GM21381 (cell line): ENCODE measurements around the gene SLC17A7.
"Not testable (repeated sequence)": the region's sequence is repeated elsewhere in the genome, so short reads cannot be mapped to it uniquely, and the experiment has no call there.

Experiments
- ATAC-seq: cut with Tn5 transposase; IDR thresholded peaks from one replicate; pipeline ENCODE4 v1.9.1; 2021; ENCODE audit warnings: mild to moderate bottlenecking, moderate library complexity; ENCODE audit not compliant: unreplicated experiment

Gene SLC17A7

DNA sequence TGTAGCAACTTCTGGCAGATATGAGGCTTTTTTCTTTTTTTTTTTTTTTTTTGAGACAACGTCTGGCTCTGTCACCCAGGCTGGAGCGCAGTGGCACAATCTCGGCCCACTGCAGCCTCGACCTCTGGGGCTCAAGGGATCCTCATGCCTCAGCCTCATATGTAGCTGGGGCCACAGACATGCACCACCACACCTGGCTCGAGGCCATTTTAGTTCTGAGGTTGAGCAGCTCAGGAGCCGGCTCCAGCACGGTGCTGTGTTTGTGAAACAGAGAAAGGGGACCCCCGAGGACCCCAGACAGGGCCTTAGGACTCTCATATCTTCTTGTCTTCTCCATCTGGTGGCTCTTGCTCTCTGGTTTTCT is 29.3 kb upstream of the SLC17A7 start:
- no peak for ATAC-seq

DNA sequence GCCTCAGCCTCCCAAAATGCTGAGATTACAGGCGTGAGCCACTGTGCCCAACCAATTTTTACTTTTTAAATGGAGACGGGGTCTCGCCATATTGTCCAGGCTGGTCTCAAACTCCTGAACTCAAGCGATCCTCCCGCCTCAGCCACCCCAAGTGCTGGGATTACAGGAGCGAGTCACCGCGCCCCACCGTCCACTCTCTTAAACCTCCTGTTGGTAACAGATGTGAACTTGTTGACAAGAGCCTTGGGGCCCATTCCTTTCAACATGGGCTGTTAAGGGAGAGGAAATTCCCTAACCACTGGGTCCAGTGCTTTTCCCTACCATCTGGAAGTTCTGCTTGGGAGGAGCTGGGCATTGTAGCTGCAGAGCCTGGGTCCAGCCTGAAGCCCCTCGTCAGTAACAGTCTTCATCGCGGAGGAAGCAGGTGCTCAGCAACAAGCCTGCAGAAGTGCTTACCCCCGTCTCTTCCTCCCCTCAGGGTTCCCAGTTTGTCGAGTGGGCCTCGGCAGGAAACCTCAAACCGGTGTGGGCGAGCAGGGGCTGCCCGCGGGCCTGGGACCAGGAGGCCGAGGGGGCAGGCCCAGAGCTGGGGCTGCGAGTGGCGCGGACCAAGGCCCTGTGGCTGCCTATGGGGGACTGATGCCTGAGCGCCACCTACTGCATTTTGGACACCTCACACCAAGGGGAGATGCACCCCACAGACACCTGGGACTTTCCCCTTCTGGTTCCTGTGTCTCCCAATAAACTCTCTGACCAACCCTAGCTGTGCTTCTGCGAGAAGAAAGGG is 28.7 kb upstream of the SLC17A7 start:
- peak; percentile 45 for ATAC-seq

DNA sequence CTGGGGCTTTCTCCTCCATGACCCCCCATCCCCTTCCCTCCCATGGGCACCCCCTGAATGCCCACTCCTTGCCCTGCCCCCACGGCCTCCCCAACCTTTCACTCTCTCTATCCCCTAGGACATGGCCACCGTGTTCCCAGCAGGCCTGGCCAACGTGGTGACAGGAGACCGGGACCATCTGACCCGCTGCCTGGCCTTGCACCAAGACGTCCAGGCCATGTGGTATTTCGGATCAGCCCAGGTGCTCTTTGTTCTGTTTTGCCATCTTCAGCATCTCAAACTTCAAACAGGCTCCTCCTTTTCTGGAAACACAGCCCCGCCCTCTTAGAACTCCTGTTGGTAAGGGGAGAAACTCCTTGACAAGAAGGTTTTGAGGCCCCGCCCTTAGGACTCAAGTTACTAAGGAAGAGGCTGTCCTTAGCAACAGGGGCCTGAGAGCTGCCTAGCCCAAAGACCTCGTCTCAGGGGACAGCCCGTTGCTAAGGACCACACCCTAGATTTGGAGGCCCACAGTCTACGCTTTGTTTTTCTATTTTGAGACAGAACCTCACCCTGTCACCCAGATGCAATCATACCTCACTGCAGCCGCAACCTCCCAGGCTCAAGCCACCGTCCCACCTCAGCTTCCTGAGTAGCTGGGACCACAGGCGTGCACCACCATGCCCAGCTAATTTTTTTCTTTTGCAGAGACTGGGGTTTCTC is 27.6 kb upstream of the SLC17A7 start:
- peak; percentile 57 for ATAC-seq

DNA sequence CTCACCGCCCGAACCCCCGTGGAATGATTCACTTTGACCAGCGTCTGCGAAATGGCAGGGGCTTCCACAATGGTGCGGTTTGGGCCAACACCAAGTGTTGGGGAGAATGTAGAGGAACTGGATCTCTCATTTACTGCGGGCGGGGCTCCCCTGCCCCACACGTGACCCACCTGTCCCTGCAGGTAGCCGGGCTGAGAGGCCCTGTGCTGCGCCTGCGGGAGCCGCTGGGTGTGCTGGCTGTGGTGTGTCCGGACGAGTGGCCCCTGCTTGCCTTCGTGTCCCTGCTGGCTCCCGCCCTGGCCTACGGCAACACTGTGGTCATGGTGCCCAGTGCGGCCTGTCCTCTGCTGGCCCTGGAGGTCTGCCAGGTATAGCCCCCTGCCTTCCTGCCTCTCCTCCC is 26.9 kb upstream of the SLC17A7 start:
- no peak for ATAC-seq

DNA sequence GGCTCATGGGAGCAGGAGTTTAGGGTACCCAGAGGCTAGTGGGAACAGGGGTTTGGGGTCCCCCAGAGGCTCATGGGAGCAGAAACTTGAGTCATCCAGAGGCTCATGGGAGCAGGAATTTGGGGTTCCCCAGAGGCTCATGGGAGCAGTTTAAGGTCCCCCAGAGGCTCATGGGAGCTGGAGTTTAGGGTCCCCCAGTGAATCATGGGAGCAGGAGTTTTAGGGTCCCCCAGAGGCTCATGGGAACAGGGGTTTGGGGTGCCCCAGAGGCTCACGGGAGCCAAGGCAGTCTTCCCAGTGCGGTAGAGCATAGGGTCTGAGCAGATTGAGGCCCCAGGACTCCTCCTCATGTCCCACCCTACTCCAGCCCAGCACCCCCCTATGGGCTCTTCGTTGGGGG is 24.0 kb upstream of the SLC17A7 start:
- no peak for ATAC-seq

DNA sequence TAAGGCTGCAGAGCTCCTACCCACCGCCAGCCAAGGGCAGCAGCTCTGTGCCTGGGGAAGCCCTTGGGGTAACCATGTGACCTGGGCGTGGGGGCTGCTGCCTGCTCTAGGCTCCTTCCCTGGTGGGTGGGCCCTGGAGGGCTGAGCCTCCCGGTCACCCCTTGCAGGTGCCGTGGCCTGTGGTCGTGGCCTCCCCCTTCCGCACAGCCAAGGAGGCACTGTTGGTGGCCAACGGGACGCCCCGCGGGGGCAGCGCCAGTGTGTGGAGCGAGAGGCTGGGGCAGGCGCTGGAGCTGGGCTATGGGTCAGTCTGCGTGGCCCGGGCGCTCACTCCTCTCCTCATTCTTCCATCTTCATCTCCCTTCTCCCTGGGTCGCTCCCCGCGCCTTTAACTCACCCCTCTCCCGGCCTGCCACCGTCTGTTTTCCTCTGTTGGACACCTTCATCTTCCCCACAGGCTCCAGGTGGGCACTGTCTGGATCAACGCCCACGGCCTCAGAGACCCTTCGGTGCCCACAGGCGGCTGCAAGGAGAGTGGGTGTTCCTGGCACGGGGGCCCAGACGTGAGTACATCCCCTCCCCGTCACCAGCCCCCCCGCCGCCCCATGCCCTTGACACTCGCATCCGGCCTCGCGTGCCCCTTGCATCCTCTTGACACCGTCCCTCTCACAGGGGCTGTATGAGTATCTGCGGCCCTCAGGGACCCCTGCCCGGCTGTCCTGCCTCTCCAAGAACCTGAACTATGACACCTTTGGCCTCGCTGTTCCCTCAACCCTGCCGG is 22.8 kb upstream of the SLC17A7 start:
- no peak for ATAC-seq

DNA sequence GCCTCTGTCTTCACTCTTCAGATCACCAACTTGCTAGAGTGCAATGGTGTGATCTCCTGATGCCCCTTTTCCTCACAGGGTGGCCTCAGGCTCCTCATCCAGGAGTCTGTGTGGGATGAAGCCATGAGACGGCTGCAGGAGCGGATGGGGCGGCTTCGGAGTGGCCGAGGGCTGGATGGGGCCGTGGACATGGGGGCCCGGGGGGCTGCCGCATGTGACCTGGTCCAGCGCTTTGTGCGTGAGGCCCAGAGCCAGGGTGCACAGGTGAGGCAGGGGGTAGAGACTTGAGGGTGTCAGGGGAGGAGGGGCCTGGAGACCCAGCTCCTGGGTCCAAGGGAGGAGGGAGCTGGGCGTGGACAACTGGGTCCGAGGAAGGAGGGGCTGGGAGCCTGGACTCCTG is 21.2 kb upstream of the SLC17A7 start:
- ATAC-seq: no peak

DNA sequence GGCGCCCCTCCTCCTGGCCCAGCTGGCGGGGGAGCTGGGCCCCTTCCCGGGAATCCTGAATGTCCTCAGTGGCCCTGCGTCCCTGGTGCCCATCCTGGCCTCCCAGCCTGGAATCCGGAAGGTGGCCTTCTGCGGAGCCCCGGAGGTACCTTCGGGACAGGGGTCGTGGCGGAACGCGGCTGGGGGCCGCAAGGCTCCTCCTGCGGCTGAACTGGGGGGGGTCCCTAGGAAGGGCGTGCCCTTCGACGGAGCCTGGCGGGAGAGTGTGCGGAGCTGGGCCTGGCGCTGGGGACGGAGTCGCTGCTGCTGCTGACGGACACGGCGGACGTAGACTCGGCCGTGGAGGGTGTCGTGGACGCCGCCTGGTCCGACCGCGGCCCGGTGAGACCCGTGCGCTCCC is 20.3 kb upstream of the SLC17A7 start:
- ATAC-seq: no peak

DNA sequence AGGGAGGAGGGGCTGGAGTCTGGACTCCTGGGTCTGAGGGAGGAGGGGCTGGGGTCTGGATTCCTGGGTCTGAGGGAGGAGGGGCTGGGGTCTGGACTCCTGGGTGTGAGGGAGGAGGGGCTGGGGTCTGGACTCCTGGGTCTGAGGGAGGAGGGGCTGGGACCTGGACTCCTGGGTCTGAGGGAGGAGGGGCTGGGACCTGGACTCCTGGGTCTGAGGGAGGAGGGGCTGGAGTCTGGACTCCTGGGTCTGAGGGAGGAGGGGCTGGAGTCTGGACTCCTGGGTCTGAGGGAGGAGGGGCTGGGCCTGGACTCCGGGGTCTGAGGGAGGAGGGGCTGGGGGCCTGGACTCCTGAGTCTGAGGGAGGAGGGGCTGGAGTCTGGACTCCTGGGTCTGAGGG is 19.8 kb upstream of the SLC17A7 start:
- ATAC-seq: not testable (repeated sequence)

DNA sequence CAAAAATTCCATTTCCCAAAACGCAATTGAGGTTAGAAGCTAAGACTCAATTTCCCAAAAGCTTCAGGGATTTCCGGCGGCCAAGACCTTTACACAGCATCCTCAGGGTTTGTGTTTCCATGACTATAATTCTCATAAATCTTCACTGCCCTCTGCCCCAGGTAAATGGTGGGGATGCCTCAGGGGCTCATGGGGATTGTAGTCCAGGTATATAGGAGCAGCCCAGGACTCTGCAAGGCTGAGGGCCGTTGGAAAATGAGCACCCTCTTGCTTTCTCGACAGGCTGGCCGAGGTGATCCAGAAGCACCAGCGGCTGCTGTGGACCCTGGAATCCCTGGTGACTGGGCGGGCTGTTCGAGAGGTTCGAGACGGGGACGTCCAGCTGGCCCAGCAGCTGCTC is 18.1 kb upstream of the SLC17A7 start:
- no peak for ATAC-seq

DNA sequence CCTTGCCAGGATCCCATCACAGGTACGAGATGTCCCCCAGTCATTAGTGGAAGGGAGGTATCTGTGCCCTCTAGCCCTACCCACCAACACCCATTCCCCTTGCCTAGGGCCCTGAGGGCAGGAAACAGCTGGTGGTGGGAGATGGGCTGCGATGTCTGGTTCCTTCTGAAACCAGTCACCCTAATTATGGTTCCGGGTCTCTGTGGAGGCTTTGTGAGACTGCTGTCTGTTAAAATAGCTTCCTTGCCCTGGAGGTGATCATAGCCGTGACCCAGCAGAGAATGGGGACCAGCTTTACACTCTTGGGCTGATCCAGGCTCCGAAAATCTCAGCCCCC is 17.2 kb upstream of the SLC17A7 start:
- ATAC-seq: no peak

DNA sequence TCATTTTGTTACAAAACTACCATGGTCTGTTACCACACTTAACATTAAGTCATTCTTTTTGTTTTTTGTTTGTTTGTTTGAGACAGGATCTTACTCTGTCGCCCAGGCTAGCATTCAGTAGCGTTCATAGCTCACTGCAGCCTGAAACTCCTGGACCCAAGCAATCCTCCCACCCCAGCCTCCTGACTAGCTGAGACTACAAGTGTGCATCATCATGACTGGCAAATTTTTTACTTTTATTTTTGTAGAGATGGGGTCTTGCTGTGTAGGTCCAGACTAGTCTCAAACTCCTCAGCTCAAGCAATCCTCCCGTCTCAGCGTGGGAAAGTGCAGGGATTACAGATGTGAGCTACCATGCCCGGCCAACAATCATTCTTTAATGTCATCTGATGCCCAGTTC is 15.0 kb upstream of the SLC17A7 start:
- ATAC-seq: no peak

DNA sequence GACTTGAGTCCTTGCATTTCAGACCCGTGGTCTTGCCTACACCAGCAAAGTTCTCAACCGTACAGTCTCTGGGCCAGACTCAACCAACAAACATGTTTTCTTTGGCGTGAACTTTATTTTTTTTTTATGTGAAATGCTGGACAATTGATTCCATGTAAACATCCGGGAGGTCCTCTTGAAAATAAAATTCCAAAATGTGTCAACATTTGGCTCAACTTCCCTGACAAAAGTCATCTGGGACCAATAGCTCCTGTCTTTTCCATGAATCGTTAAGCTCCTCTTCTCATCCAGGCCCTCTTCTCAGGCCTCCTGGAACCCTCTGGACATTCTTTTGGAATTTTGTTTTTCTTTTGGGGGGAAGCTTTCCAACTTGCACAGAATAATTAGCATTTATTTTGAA is 14.4 kb upstream of the SLC17A7 start:
- no peak for ATAC-seq

DNA sequence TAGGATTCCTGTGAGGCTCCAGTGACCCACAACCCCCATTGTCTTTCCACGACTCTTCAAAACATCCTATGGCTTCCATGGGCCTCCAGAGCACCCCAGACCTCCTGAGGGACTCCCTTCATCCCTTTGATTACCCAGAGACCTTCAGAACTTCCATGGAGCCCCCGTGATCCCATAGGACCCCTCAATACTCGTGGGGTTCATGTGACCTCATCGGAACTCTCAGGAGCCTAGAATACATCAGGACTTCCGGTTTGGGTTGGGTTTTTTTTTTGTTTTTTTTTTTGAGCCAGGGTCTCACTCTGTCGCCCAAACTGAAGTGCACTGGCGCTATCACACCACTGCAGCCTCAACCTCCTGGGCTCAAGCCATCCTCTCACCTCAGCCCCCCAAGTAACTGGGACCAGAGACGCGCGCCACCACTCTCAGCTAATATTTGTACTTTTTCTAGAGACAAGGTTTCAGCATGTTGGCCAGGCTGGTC is 12.5 kb upstream of the SLC17A7 start:
- ATAC-seq: no peak

DNA sequence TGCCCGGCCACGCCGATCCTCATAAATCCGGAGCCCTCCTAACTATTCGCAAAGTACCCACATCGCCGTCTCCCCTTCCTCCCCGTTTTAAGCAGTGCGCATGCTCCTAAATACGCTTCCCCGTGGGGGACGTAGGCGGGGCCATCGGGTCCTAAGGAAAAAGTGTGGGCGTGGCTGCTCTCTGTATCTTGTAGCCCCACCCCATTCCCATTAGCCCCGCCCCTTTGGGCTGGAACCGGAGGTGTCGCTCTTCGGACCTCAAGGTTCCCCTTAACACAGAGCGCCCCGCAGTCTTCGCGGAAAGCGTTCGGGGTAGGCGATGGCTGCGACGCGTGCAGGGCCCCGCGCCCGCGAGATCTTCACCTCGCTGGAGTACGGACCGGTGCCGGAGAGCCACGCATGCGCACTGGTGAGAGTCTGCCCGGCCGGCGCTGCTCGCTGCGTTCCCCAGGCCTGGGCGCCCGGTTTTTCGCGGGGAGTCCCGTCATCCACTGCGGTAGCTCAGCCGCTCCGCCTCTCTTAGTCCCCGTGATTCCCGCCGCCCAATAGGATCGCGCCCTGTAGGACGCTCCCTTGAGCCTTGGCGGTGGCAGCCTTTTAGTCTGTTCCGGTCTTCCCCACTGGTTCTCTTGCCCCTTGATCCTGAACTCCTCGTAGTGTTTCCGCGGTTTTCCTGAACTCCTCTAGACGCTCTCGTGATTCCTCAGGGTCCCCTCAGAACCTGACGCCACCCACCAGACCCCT is 11.9 kb upstream of the SLC17A7 start, which contains the start of gene ALDH16A1:
Gene ALDH16A1 (plus strand): TSS at position 213 of the 744 bp plus-strand sequence. CDS start 107 bp downstream, at position 320.
- peak; percentile 87 for ATAC-seq

DNA sequence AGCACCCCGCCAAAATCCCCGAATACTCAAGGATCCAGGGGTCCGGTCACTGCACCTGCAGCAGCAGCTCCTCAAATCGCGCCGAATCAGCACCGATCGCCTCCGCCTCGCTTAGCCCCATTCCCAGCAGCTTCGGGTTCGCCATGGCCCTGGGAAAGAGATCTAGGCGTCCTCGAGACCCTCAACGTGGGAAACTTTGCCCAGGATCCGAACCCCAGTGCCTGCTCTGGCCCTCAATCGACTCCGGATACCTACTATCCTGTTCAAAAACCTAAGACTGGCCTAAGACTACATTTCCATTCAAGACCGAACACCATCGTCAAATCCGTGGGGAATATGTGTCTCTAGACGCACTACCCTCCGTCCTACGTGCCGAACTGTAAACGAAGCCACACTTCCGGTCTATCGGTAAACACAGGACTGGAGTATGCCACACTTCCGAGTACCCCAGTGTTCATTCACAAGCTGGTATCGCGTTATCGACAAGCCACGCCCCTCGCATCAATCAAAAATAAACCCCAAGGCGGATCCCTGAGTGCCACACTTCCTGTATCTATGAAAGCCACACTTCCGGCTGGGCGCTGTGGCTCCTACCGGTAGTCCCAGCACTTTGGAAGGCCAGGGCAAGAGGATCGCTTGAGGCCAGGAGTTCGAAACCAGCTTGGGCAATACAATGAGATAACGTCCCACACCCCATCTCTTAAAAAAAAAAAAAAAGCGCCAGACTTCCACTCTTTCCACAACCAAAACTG is 10.3 kb upstream of the SLC17A7 start, which contains the start of gene PIH1D1:
Gene PIH1D1 (minus strand): TSS at position 385 of the 752 bp plus-strand sequence. CDS start 240 bp downstream, at position 145.
- ATAC-seq: peak; percentile 54

DNA sequence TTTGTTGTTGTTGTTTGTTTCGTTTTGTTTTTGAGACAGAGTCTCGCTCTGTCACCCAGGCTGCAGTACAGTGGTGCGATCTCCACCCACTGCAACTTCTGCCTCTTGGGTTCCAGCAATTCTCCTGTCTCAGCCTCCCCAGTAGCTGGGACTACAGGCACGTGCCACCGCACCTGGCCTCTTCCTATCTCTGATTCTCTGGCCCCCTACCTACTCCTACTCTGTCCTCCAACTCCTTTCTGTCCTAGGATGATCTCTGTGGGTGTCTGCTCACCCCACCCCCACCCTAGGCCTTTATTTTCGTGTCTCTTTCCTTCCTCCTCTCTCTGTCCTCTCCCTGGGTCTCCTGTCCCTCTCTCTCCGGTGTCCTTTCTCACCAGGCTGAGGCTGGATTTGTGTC is 9.1 kb upstream of the SLC17A7 start:
- ATAC-seq: no peak

DNA sequence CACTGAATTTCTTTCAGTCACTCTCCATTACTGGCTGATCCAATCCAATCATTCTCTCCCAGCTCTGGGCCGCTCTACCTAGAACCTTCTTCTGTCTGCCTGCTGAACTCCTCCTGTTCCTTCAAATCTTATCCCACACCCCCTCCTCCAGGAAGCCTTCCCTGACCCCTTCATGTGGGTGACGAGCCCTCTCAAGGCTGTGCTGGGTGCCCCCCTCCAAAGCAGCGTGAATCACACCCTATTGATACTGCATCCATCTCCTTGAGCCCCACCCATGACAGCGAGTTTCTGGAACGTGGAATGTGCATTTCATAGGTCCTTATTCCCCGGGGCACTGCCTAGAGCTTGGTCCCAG is 7.1 kb upstream of the SLC17A7 start:
- no peak for ATAC-seq

DNA sequence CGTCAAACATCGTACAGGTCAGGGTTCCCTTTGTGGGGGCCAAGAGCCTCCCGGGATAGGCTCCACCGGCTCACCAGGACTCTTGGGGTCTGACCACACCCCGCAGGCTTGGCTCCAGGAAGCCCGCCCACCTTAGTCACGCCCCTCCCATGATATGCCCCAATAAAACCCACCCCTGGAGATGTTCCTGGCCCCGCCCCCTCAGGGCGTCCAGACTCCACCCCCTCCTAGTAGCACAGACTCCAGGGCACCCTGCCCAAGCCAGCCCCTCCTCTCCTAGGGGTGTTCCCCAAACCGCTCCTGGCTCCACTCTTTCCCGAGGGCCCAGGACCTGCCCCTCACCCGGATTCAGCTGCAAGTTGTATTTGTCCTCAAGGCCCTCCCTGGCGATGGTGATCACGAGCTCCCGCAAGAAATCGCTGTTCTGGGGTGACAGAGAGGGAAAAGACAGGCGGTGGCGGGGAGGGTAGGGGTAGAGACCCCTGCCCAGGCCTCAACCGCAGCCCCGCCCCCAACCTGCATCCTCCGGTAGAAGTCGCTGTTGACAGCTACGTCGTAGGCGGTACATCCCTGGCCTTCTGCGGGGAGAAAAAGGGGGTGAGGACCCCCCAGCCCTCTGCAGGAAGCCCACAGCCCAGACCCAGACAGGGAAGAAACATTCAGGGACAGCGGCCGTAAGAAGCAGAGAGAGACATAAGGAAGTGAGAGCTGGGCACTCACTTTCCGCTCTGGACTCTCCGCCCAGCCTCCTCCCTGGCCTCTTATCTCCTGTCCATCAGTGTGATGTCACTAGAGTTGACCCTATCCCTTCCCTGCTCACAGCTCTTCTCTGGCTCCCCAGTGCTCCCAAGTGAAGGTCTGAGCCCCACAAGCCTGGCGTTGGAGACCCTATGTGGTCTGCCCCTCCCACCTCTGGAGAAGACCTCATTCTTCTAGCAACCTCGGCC is 6.4 kb upstream of the SLC17A7 start:
- no peak for ATAC-seq
